ENCODE data around the gene AQP12B.
A peak's percentile ranks its signal among the peaks of the same experiment; 100 is the strongest.

The AQP12B gene

GRCh38 chr2:240644171-240644651 lies 38.5 kb downstream of the AQP12B start:
- TF ChIP-seq ZNF398 (tag by site-specific recombination; IDR thresholded peaks at IDR 0.05) (0 out of 2 replicates have a peak, but pooled peaks have one; percentile 24), ZNF629 (tag by site-specific recombination; IDR thresholded peaks at IDR 0.05) (no peak)
- no peak overlapping the region for H3K27ac ChIP-seq (ENCODE audit: extremely low read depth, low read depth, low read length)
- CTCF ChIA-PET, result interaction anchor here (0.7 to 1.3 kb wide), 2 partner anchors 12 to 17 kb away, joined by 3 to 4 read pairs; no protein-coding TSS in a partner anchor

GRCh38 chr2:240643811-240644150 lies 38.9 kb downstream of the AQP12B start:
- Histone ChIP-seq H3K4me1 (ENCODE audit: control insufficient read depth, insufficient read depth, low read length) (no peaks in the 10 kb centered on the region), H3K9me3 (ENCODE audit: control insufficient read depth, insufficient read depth, low read depth, low read length) (no peaks in the 10 kb centered on the region), H3K4me3 (ENCODE audit: low read depth, low read length) (no peak overlapping the region), H3K27ac (ENCODE audit: extremely low read depth, low read depth, low read length) (no peak overlapping the region), H3K36me3 (ENCODE audit: control insufficient read depth in 2 of 2, insufficient read depth in 1 of 2, low read length in 2 of 2) (no peaks in the 10 kb centered on the region)
- TF ChIP-seq HOXA7 (CRISPR knock-in tag; IDR thresholded peaks at IDR 0.05; ENCODE audit: borderline replicate concordance), result no peak
- no peak for TF ChIP-seq ZNF239 (tag by site-specific recombination; IDR thresholded peaks at IDR 0.05)
- ChIA-PET CTCF (interaction anchor here (0.7 to 1.3 kb wide), 2 partner anchors 13 to 16 kb away, joined by 3 to 4 read pairs; no protein-coding TSS in a partner anchor), POLR2A (interaction anchor here (0.8 kb wide), 1 partner anchor 15 kb away, joined by 4 read pairs; no protein-coding TSS in a partner anchor)

More at GRCh38 chr2:240644171-240644651, 38.5 kb downstream of the AQP12B start:
- Histone ChIP-seq H3K4me3 (ENCODE audit: low read depth, low read length) (no peak overlapping the region), H3K36me3 (ENCODE audit: control insufficient read depth in 2 of 2, insufficient read depth in 1 of 2, low read length in 2 of 2) (no peaks in the 10 kb centered on the region), H3K9me3 (ENCODE audit: control insufficient read depth, insufficient read depth, low read depth, low read length) (no peaks in the 10 kb centered on the region), H3K4me1 (ENCODE audit: control insufficient read depth, insufficient read depth, low read length) (no peaks in the 10 kb centered on the region)
- POLR2A ChIA-PET, result interaction anchor here (0.8 kb wide), 1 partner anchor 15 kb away, joined by 4 read pairs; no protein-coding TSS in a partner anchor

DNA sequence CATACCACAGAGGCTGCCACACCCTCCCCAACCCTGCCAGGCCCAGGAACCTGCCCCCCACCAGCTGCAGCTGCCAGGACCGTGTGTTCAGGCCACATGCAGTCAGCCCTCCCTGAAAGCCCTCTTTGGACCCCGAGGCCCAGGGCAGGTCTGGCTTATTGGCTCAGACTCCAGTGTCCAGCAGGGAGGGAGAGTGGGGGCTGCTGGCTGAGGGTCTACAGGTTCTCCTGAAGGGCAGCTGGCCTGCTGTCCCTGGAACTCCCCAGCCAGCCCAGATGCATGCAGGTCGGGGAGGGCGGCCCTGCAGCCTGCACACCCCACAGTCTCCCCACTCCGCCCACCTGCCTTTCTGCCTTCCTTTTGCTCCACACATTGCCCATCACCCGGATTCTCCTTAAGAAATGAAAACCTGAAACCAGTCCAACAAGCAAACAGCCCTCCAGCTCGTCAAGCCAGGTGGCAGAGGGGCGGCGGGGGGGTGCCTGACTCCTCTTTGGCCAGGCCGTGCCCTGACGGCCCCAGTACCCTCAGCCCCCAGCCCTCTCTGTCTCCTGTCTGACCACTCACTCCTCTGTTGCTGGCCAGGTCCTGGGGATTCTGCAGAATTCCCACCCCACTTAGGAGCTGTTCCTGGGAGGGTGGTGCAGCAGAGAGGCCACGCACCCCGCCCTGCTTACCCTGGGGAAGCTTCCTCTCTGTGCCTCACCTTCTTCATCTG lies 39.4 kb downstream of the AQP12B start:
- H3K4me1 ChIP-seq (ENCODE audit: control insufficient read depth, insufficient read depth, low read length), result no peaks in the 10 kb centered on the region
- H3K36me3 ChIP-seq (ENCODE audit: control insufficient read depth in 2 of 2, insufficient read depth in 1 of 2, low read length in 2 of 2), result no peaks in the 10 kb centered on the region
- no peaks in the 10 kb centered on the region for H3K9me3 ChIP-seq (ENCODE audit: control insufficient read depth, insufficient read depth, low read depth, low read length)
- ChIA-PET CTCF (interaction anchor here (0.7 to 1.3 kb wide), 2 partner anchors 13 to 1280 kb away, joined by 3 to 4 read pairs; no protein-coding TSS in a partner anchor), POLR2A (interaction anchor here (0.8 kb wide), 1 partner anchor 14 kb away, joined by 4 read pairs; no protein-coding TSS in a partner anchor)
- H3K27ac ChIP-seq (ENCODE audit: extremely low read depth, low read depth, low read length), result no peak overlapping the region
- H3K4me3 ChIP-seq (ENCODE audit: low read depth, low read length), result no peak overlapping the region
- TF ChIP-seq MEIS1 (CRISPR knock-in tag; IDR thresholded peaks at IDR 0.05; ENCODE audit: borderline replicate concordance), result no peak
- no peak for TF ChIP-seq GLI2 (tag by site-specific recombination; IDR thresholded peaks at IDR 0.05; ENCODE audit: borderline replicate concordance, low read depth)
- TF ChIP-seq ATF2 (tag by site-specific recombination; IDR thresholded peaks at IDR 0.05; ENCODE audit: low read depth), result no peak
- no peak for TF ChIP-seq SALL2 (tag by site-specific recombination; IDR thresholded peaks at IDR 0.05; ENCODE audit: borderline replicate concordance)
- TF ChIP-seq ZNF571 (tag by site-specific recombination; IDR thresholded peaks at IDR 0.05), result no peak
- TF ChIP-seq ZNF521 (tag by site-specific recombination; IDR thresholded peaks at IDR 0.05), result no peak
- TF ChIP-seq ZNF157 (tag by site-specific recombination; IDR thresholded peaks at IDR 0.05), result no peak
- no peak for TF ChIP-seq ZNF184 (tag by site-specific recombination; IDR thresholded peaks at IDR 0.05)
- TF ChIP-seq ZNF133 (tag by site-specific recombination; IDR thresholded peaks at IDR 0.05), result no peak
- no peak for TF ChIP-seq ZFP3 (tag by site-specific recombination; IDR thresholded peaks at IDR 0.05; ENCODE audit: low read depth)
- no peak for TF ChIP-seq KLF17 (tag by site-specific recombination; IDR thresholded peaks at IDR 0.05)
- no peak for TF ChIP-seq SCRT1 (tag by site-specific recombination; IDR thresholded peaks at IDR 0.05; ENCODE audit: borderline replicate concordance)
- TF ChIP-seq ZNF324 (tag by site-specific recombination; IDR thresholded peaks at IDR 0.05), result no peak
- no peak for TF ChIP-seq ZNF510 (tag by site-specific recombination; IDR thresholded peaks at IDR 0.05; ENCODE audit: insufficient replicate concordance)
- TF ChIP-seq, protein P1, sequence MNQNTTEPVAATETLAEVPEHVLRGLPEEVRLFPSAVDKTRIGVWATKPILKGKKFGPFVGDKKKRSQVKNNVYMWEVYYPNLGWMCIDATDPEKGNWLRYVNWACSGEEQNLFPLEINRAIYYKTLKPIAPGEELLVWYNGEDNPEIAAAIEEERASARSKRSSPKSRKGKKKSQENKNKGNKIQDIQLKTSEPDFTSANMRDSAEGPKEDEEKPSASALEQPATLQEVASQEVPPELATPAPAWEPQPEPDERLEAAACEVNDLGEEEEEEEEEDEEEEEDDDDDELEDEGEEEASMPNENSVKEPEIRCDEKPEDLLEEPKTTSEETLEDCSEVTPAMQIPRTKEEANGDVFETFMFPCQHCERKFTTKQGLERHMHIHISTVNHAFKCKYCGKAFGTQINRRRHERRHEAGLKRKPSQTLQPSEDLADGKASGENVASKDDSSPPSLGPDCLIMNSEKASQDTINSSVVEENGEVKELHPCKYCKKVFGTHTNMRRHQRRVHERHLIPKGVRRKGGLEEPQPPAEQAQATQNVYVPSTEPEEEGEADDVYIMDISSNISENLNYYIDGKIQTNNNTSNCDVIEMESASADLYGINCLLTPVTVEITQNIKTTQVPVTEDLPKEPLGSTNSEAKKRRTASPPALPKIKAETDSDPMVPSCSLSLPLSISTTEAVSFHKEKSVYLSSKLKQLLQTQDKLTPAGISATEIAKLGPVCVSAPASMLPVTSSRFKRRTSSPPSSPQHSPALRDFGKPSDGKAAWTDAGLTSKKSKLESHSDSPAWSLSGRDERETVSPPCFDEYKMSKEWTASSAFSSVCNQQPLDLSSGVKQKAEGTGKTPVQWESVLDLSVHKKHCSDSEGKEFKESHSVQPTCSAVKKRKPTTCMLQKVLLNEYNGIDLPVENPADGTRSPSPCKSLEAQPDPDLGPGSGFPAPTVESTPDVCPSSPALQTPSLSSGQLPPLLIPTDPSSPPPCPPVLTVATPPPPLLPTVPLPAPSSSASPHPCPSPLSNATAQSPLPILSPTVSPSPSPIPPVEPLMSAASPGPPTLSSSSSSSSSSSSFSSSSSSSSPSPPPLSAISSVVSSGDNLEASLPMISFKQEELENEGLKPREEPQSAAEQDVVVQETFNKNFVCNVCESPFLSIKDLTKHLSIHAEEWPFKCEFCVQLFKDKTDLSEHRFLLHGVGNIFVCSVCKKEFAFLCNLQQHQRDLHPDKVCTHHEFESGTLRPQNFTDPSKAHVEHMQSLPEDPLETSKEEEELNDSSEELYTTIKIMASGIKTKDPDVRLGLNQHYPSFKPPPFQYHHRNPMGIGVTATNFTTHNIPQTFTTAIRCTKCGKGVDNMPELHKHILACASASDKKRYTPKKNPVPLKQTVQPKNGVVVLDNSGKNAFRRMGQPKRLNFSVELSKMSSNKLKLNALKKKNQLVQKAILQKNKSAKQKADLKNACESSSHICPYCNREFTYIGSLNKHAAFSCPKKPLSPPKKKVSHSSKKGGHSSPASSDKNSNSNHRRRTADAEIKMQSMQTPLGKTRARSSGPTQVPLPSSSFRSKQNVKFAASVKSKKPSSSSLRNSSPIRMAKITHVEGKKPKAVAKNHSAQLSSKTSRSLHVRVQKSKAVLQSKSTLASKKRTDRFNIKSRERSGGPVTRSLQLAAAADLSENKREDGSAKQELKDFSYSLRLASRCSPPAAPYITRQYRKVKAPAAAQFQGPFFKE (tag by site-specific recombination; IDR thresholded peaks at IDR 0.05; ENCODE audit: borderline replicate concordance), result no peak

Measured in HEK293 (cell line).